ENCODE data around the gene ABLIM1. TPM values are rescaled to one million over a fixed set of nuclear protein-coding genes. Genes with fewer than 3 reads are reported as not detected.

The ABLIM1 gene
- total RNA-seq, 1 donor from 2014 or later, result 35.8 TPM

- no peak overlapping the region for H3K4me3 Mint-ChIP-seq
- no peaks in the 10 kb centered on the region for H3K27me3 Mint-ChIP-seq (ENCODE audit: low read depth)
Measured at GRCh38 chr10:114573330-114574045, 84.6 kb downstream of the ABLIM1 start.

DNA sequence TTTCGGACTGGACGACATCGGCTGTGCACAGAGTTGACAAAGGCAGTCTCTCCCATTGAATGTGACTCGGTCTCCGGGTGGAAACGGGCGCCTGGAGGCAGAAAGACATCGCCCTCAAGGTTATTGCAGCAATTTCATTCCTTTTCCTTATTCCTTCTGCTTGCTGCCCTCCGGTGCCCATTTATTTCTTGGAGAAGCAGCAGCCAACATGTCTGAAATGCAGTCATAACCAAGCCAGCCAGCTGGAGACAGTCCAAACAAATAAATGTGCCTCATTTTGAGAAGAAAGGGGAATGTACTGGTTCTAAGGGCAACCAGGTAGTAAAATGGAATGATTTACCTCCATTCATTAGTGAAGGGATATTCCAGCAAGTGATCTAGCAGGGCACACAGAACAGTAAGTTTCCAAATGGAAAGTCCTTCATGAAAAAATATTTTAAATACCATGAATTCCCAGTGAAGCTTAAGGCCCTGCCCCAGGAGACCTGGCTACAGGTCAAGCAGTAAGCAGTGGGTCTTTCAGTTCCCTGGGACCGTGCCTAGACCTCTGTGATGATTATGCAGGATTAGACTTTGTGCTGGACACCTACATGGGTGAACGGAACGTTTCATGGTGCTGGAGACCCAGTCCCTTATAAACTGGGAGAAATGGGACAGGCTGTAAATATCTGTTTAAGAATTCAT lies 86.6 kb downstream of the ABLIM1 start:
- Mint-ChIP-seq H3K27me3 (ENCODE audit: low read depth) (no peaks in the 10 kb centered on the region), H3K4me1 (peaks cover 5% of the 10 kb centered on the region), H3K36me3 (ENCODE audit: low read depth) (no peaks in the 10 kb centered on the region), H3K9me3 (no peaks in the 10 kb centered on the region), H3K4me3 (no peak overlapping the region), H3K27ac (ENCODE audit: unreplicated experiment) (no peak overlapping the region)
- DNase-seq (ENCODE audit: low read depth, low spot score), result no peak
- no peak for TF ChIP-seq CTCF (conservative IDR thresholded peaks at IDR 0.05)

More at GRCh38 chr10:114573330-114574045, 84.6 kb downstream of the ABLIM1 start:
- no peak for DNase-seq (ENCODE audit: low read depth, low spot score)
- Mint-ChIP-seq H3K4me1 (peaks cover 5% of the 10 kb centered on the region), H3K9me3 (no peaks in the 10 kb centered on the region), H3K36me3 (ENCODE audit: low read depth) (no peaks in the 10 kb centered on the region), H3K27ac (ENCODE audit: unreplicated experiment) (no peak overlapping the region)
- TF ChIP-seq CTCF (conservative IDR thresholded peaks at IDR 0.05), result no peak

GRCh38 chr10:114566064-114566463 lies 92.0 kb downstream of the ABLIM1 start:
- no peaks in the 10 kb centered on the region for H3K4me1 Mint-ChIP-seq
- no peaks in the 10 kb centered on the region for H3K27me3 Mint-ChIP-seq (ENCODE audit: low read depth)
- TF ChIP-seq CTCF (conservative IDR thresholded peaks at IDR 0.05), result no peak
- H3K9me3 Mint-ChIP-seq, result no peaks in the 10 kb centered on the region
- H3K36me3 Mint-ChIP-seq (ENCODE audit: low read depth), result no peaks in the 10 kb centered on the region
- H3K4me3 Mint-ChIP-seq, result no peak overlapping the region
- H3K27ac Mint-ChIP-seq (ENCODE audit: unreplicated experiment), result no peak overlapping the region
- DNase-seq (ENCODE audit: low read depth, low spot score), result no peak

GRCh38 chr10:114565066-114565465 lies 93.0 kb downstream of the ABLIM1 start:
- H3K36me3 Mint-ChIP-seq (ENCODE audit: low read depth), result no peaks in the 10 kb centered on the region
- no peaks in the 10 kb centered on the region for H3K27me3 Mint-ChIP-seq (ENCODE audit: low read depth)
- H3K4me3 Mint-ChIP-seq, result no peak overlapping the region
- no peak for TF ChIP-seq CTCF (conservative IDR thresholded peaks at IDR 0.05)
- no peaks in the 10 kb centered on the region for H3K9me3 Mint-ChIP-seq
- no peak for DNase-seq (ENCODE audit: low read depth, low spot score)
- no peaks in the 10 kb centered on the region for H3K4me1 Mint-ChIP-seq
- no peak overlapping the region for H3K27ac Mint-ChIP-seq (ENCODE audit: unreplicated experiment)

GRCh38 chr10:114561008-114561523 lies 97.0 kb downstream of the ABLIM1 start:
- no peak overlapping the region for H3K4me3 Mint-ChIP-seq
- no peaks in the 10 kb centered on the region for H3K4me1 Mint-ChIP-seq
- H3K36me3 Mint-ChIP-seq (ENCODE audit: low read depth), result peaks cover 3% of the 10 kb centered on the region
- H3K27me3 Mint-ChIP-seq (ENCODE audit: low read depth), result no peaks in the 10 kb centered on the region
- DNase-seq (ENCODE audit: low read depth, low spot score), result no peak
- H3K27ac Mint-ChIP-seq (ENCODE audit: unreplicated experiment), result no peak overlapping the region
- TF ChIP-seq CTCF (conservative IDR thresholded peaks at IDR 0.05), result no peak
- H3K9me3 Mint-ChIP-seq, result peaks cover 7% of the 10 kb centered on the region
